Chondrocyte (in vitro differentiated cells): Measurements from ENCODE around the gene IL36RN. TPM values are rescaled to one million over a fixed set of nuclear protein-coding genes. Genes with fewer than 3 reads are reported as not detected.

ENCODE experiments used
- DNase-seq: peaks from one replicate; pipeline ENCODE4 v3.0.0; 2021; ENCODE audit warnings: mixed read lengths, low spot score
- H3K27ac Mint-ChIP-seq: one replicate; pipeline ENCODE4 v1.8.0; 2021; ENCODE audit warnings: mild to moderate bottlenecking, moderate library complexity, mixed read lengths; ENCODE audit not compliant: unreplicated experiment
- H3K27me3 Mint-ChIP-seq: 2 replicates; pipeline ENCODE4 v1.8.0; 2021; ENCODE audit warnings: low read depth, mixed read lengths
- H3K36me3 Mint-ChIP-seq: 2 replicates; pipeline ENCODE4 v1.8.0; 2021; ENCODE audit warnings: low read depth, mixed read lengths
- H3K4me1 Mint-ChIP-seq: 2 replicates; pipeline ENCODE4 v1.8.0; 2021; ENCODE audit warnings: low read depth, mild to moderate bottlenecking, mixed read lengths
- H3K4me3 Mint-ChIP-seq: one replicate; pipeline ENCODE4 v1.8.0; 2021; ENCODE audit warnings: mild to moderate bottlenecking, moderate library complexity, mixed read lengths; ENCODE audit not compliant: unreplicated experiment
- H3K9me3 Mint-ChIP-seq: 2 replicates; pipeline ENCODE4 v1.8.0; 2021; ENCODE audit warnings: low read depth, mixed read lengths
- total RNA-seq: library from RNA; stranded (reverse); gene quantifications from 3 replicates; pipeline ENCODE4 v1.2.1, GENCODE V29; 2021
- TF ChIP-seq, protein P1 (sequence below): fragments of 200-600 bp; sonication (generic); IDR thresholded peaks from 2 replicates; pipeline ENCODE4 v1.5.0; 2021; ENCODE audit warnings: antibody characterized with exemption, mild to moderate bottlenecking, moderate library complexity

Gene IL36RN
- total RNA-seq, 1 donor from 2014 or later = not detected

GRCh38 chr2:113039719-113040118 lies 19.3 kb upstream of the IL36RN start:
- Mint-ChIP-seq H3K27me3 (peaks cover 44% of the 10 kb centered on the region), H3K9me3 (peaks cover 5% of the 10 kb centered on the region), H3K4me1 (no peaks in the 10 kb centered on the region), H3K4me3 (no peak overlapping the region), H3K27ac (no peak overlapping the region), H3K36me3 (no peaks in the 10 kb centered on the region)
- no peak for DNase-seq
- TF ChIP-seq, protein P1, sequence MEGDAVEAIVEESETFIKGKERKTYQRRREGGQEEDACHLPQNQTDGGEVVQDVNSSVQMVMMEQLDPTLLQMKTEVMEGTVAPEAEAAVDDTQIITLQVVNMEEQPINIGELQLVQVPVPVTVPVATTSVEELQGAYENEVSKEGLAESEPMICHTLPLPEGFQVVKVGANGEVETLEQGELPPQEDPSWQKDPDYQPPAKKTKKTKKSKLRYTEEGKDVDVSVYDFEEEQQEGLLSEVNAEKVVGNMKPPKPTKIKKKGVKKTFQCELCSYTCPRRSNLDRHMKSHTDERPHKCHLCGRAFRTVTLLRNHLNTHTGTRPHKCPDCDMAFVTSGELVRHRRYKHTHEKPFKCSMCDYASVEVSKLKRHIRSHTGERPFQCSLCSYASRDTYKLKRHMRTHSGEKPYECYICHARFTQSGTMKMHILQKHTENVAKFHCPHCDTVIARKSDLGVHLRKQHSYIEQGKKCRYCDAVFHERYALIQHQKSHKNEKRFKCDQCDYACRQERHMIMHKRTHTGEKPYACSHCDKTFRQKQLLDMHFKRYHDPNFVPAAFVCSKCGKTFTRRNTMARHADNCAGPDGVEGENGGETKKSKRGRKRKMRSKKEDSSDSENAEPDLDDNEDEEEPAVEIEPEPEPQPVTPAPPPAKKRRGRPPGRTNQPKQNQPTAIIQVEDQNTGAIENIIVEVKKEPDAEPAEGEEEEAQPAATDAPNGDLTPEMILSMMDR = no peak

GRCh38 chr2:113041871-113042270 lies 17.1 kb upstream of the IL36RN start:
- DNase-seq = no peak
- Mint-ChIP-seq H3K27me3 (peaks cover 46% of the 10 kb centered on the region), H3K27ac (no peak overlapping the region), H3K9me3 (peaks cover 5% of the 10 kb centered on the region), H3K36me3 (no peaks in the 10 kb centered on the region), H3K4me1 (no peaks in the 10 kb centered on the region), H3K4me3 (no peak overlapping the region)
- TF ChIP-seq, protein P1 = no peak

DNA sequence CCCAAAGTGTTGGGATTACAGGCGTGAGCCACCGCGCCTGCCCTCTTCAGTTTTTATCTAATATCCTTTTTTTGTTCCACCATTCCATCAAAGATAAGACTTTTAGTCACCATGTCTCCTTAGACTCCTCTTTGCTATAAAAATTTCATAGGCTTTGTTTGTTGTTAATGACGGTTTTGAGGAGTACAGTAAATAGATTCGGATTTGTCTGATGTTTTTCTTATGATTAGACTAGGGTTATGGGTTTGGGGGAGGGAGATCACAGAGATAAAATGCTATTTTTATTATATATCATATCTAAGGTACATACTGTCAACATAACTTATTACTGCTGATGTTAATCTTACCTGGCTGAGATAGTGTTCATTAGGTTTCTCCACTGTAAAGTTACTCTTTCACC lies 12.5 kb upstream of the IL36RN start:
- H3K27me3 Mint-ChIP-seq = peaks cover 38% of the 10 kb centered on the region
- H3K4me3 Mint-ChIP-seq = no peak overlapping the region

DNA sequence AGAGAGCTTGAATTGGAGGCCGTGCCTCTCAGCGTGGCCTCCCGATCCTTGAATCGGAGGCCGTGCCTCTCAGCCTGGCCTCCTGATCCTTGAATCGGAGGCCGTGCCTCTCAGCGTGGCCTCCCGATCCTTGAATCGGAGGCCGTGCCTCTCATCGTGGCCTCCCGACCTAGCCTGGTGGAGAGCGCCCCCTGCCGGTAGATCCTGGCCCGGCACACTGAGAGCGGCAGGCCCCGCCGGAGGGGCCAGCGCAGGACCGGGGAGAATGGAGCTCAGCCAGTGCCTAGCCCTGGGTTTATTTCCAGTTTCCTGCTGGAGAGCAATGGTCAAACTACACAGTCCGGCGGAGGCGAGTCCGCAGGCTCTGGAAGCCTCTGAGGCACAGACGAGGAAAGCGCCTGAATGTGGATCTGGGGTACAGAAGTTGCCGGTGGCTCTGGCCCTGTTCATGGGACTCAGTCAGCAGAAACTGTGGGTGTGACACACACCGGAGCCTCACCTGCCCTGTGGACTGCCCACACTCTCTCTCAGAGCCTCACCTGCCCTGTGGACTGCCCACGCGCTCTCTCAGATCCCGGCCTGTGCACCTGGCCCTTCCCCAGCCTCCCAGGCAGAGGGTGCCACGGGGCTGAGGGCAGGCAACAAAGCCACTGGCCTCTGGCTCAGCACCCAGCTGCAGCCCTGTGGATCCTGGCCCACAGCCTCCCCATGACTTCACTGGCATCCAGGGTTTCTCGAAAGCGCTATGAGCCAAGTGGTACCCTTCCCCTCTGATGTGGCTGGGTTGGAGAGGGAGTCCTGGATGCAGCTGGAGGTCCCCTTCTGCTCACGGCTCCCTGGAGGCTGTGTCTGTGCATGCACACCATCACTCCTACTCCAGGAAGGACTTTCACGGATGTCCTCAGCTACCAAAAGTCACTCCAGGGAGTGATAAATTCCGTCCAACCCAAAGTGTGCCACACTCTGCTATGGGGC lies 7.8 kb upstream of the IL36RN start:
- DNase-seq = no peak
- H3K9me3 Mint-ChIP-seq = peaks cover 23% of the 10 kb centered on the region
- H3K27me3 Mint-ChIP-seq = peaks cover 38% of the 10 kb centered on the region
- H3K27ac Mint-ChIP-seq = no peak overlapping the region
- H3K4me1 Mint-ChIP-seq = no peaks in the 10 kb centered on the region
- TF ChIP-seq, protein P1 = no peak
- H3K36me3 Mint-ChIP-seq = no peaks in the 10 kb centered on the region
- H3K4me3 Mint-ChIP-seq = no peak overlapping the region

More for the DNA sequence above, 12.5 kb upstream of the IL36RN start:
- Mint-ChIP-seq H3K9me3 (peaks cover 8% of the 10 kb centered on the region), H3K27ac (no peak overlapping the region), H3K4me1 (no peaks in the 10 kb centered on the region), H3K36me3 (no peaks in the 10 kb centered on the region)
- TF ChIP-seq, protein P1 = no peak
- no peak for DNase-seq

DNA sequence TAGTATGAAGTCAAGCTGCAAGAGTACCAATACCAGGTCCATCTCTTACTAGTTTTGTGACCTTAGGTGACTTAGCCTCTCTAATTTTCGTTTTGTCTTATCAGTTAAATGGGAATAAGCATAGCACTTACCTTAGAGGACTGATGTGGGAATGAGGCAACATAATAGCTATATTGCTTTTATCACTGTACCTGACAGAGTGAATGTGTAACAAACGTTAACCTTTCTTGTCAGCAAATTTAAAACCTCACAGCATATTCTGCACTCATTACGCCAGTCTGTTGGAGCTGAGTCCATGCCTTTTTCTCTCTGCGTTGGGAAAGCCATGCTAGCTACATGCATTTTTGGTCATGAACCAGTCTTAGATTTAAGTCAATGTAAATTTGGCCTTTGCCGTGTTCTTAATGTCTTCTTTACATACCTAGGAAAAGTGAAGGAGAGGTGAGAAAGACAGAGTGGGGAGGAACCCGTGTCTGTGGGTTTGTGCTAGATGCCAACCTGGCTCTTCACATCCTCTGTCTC lies 6.5 kb upstream of the IL36RN start, which contains the start of gene IL36B:
IL36B (minus strand) TSS at position 472 of the 522 bp plus-strand sequence.
- Mint-ChIP-seq H3K27me3 (peaks cover 30% of the 10 kb centered on the region), H3K36me3 (no peaks in the 10 kb centered on the region), H3K4me1 (no peaks in the 10 kb centered on the region), H3K27ac (no peak within 1 kb of the TSS), H3K4me3 (no peak within 1 kb of the TSS), H3K9me3 (peaks cover 25% of the 10 kb centered on the region)
- TF ChIP-seq, protein P1 = no peak
- no peak for DNase-seq
